Right hindlimb (tissue), 1 donor: ENCODE data around the gene STPG3.

Source experiments
- DNase-seq: peaks from one replicate; pipeline ENCODE4 v3.0.0-alpha.2; 2018

Gene STPG3

GRCh38 chr9:137251194-137251461 is at the start of gene STPG3:
Gene STPG3, plus strand, starts transcription at chr9:137251286. Its CDS starts 1 bp downstream, at chr9:137251287.
- DNase-seq: no peak

- DNase-seq: no peak
Measured at GRCh38 chr9:137202966-137203365, 48.1 kb upstream of the STPG3 start.

GRCh38 chr9:137204731-137205125 is 46.4 kb upstream of the STPG3 start:
- no peak for DNase-seq

GRCh38 chr9:137205126-137206069 is 45.7 kb upstream of the STPG3 start, which contains the start of the genes NDOR1 and TMEM203:
Gene NDOR1, plus strand, starts transcription at chr9:137205700. Its CDS starts 78 bp downstream, at chr9:137205778.
Gene TMEM203, minus strand, starts transcription at chr9:137205648. Its CDS starts 234 bp downstream, at chr9:137205414.
- peak; percentile 93 for DNase-seq

- DNase-seq: no peak
Measured at GRCh38 chr9:137206602-137207001, 44.5 kb upstream of the STPG3 start.

- no peak for DNase-seq
Measured at GRCh38 chr9:137211532-137211931, 39.6 kb upstream of the STPG3 start.

- no peak for DNase-seq
Measured at GRCh38 chr9:137212520-137212919, 38.6 kb upstream of the STPG3 start.

- DNase-seq: no peak
Measured at GRCh38 chr9:137213160-137214060, 37.7 kb upstream of the STPG3 start.

GRCh38 chr9:137214620-137215019 is 36.5 kb upstream of the STPG3 start:
- no peak for DNase-seq

GRCh38 chr9:137215196-137215986 is 35.7 kb upstream of the STPG3 start:
- DNase-seq: no peak

GRCh38 chr9:137216188-137216965 is 34.7 kb upstream of the STPG3 start:
- DNase-seq: no peak

GRCh38 chr9:137217276-137218211 is 33.5 kb upstream of the STPG3 start:
- DNase-seq: no peak

- DNase-seq: no peak
Measured at GRCh38 chr9:137218212-137218753, 32.8 kb upstream of the STPG3 start.

- no peak for DNase-seq
Measured at GRCh38 chr9:137218754-137219271, 32.3 kb upstream of the STPG3 start.

GRCh38 chr9:137219757-137220316 is 31.2 kb upstream of the STPG3 start:
- DNase-seq: no peak

GRCh38 chr9:137220317-137221094 is 30.6 kb upstream of the STPG3 start:
- DNase-seq: no peak

GRCh38 chr9:137221095-137221505 is 30.0 kb upstream of the STPG3 start:
- DNase-seq: no peak

GRCh38 chr9:137221506-137222111 is 29.5 kb upstream of the STPG3 start:
- DNase-seq: no peak
